ENCODE results near the gene ARHGEF5. TPM values are rescaled to one million over a fixed set of nuclear protein-coding genes. Genes with fewer than 3 reads are reported as not detected.
"Not testable (repeated sequence)": the region's sequence is repeated elsewhere in the genome, so short reads cannot be mapped to it uniquely, and the experiment has no call there.

ARHGEF5 gene
- 22.6 and 25.1 TPM in 2 replicates for total RNA-seq

GRCh38 chr7:144355176-144355822, at the start of gene ARHGEF5:
ARHGEF5 (plus strand) TSS chr7:144355402; CDS start chr7:144362670, 7,268 bp downstream.
- not testable (repeated sequence) for H3K27me3 ChIP-seq (ENCODE audit: control insufficient read depth, insufficient read depth, low read length); H3K36me3 ChIP-seq (ENCODE audit: control insufficient read depth, insufficient read depth, low read length); DNase-seq (ENCODE audit: low read depth)
- peak within 1 kb of the TSS; percentile 22 for H3K4me3 ChIP-seq (ENCODE audit: low read depth, low read length)

- not testable (repeated sequence) for DNase-seq (ENCODE audit: low read depth)
Observed at GRCh38 chr7:144309702-144310101, 45.5 kb upstream of the ARHGEF5 start.

GRCh38 chr7:144311218-144311617, 44.0 kb upstream of the ARHGEF5 start:
- not testable (repeated sequence) for H3K4me3 ChIP-seq (ENCODE audit: low read depth, low read length); H3K27me3 ChIP-seq (ENCODE audit: control insufficient read depth, insufficient read depth, low read length); H3K36me3 ChIP-seq (ENCODE audit: control insufficient read depth, insufficient read depth, low read length); DNase-seq (ENCODE audit: low read depth)

More at GRCh38 chr7:144309702-144310101, 45.5 kb upstream of the ARHGEF5 start:
- H3K36me3 ChIP-seq (ENCODE audit: control insufficient read depth, insufficient read depth, low read length); H3K4me3 ChIP-seq (ENCODE audit: low read depth, low read length); H3K27me3 ChIP-seq (ENCODE audit: control insufficient read depth, insufficient read depth, low read length): not testable (repeated sequence)

GRCh38 chr7:144311872-144312469, 43.2 kb upstream of the ARHGEF5 start, which contains the start of gene OR2A1:
OR2A1 (plus strand) TSS chr7:144312419; CDS start chr7:144318125, 5,706 bp downstream.
- not testable (repeated sequence) for H3K36me3 ChIP-seq (ENCODE audit: control insufficient read depth, insufficient read depth, low read length); DNase-seq (ENCODE audit: low read depth); H3K27me3 ChIP-seq (ENCODE audit: control insufficient read depth, insufficient read depth, low read length); H3K4me3 ChIP-seq (ENCODE audit: low read depth, low read length)

GRCh38 chr7:144317537-144317936, 37.7 kb upstream of the ARHGEF5 start:
- DNase-seq (ENCODE audit: low read depth); H3K4me3 ChIP-seq (ENCODE audit: low read depth, low read length); H3K36me3 ChIP-seq (ENCODE audit: control insufficient read depth, insufficient read depth, low read length); H3K27me3 ChIP-seq (ENCODE audit: control insufficient read depth, insufficient read depth, low read length): not testable (repeated sequence)

GRCh38 chr7:144319547-144319946, 35.7 kb upstream of the ARHGEF5 start:
- not testable (repeated sequence) for H3K27me3 ChIP-seq (ENCODE audit: control insufficient read depth, insufficient read depth, low read length); H3K36me3 ChIP-seq (ENCODE audit: control insufficient read depth, insufficient read depth, low read length); H3K4me3 ChIP-seq (ENCODE audit: low read depth, low read length); DNase-seq (ENCODE audit: low read depth)

- not testable (repeated sequence) for H3K27me3 ChIP-seq (ENCODE audit: control insufficient read depth, insufficient read depth, low read length); H3K36me3 ChIP-seq (ENCODE audit: control insufficient read depth, insufficient read depth, low read length); DNase-seq (ENCODE audit: low read depth); H3K4me3 ChIP-seq (ENCODE audit: low read depth, low read length)
Observed at GRCh38 chr7:144321677-144322206, 33.5 kb upstream of the ARHGEF5 start.

- not testable (repeated sequence) for H3K4me3 ChIP-seq (ENCODE audit: low read depth, low read length)
Observed at GRCh38 chr7:144323359-144323758, 31.8 kb upstream of the ARHGEF5 start.

GRCh38 chr7:144325868-144326267, 29.3 kb upstream of the ARHGEF5 start:
- H3K4me3 ChIP-seq (ENCODE audit: low read depth, low read length); H3K36me3 ChIP-seq (ENCODE audit: control insufficient read depth, insufficient read depth, low read length); DNase-seq (ENCODE audit: low read depth); H3K27me3 ChIP-seq (ENCODE audit: control insufficient read depth, insufficient read depth, low read length): not testable (repeated sequence)

More at GRCh38 chr7:144323359-144323758, 31.8 kb upstream of the ARHGEF5 start:
- not testable (repeated sequence) for H3K36me3 ChIP-seq (ENCODE audit: control insufficient read depth, insufficient read depth, low read length); H3K27me3 ChIP-seq (ENCODE audit: control insufficient read depth, insufficient read depth, low read length); DNase-seq (ENCODE audit: low read depth)

- H3K27me3 ChIP-seq (ENCODE audit: control insufficient read depth, insufficient read depth, low read length); H3K36me3 ChIP-seq (ENCODE audit: control insufficient read depth, insufficient read depth, low read length); DNase-seq (ENCODE audit: low read depth); H3K4me3 ChIP-seq (ENCODE audit: low read depth, low read length): not testable (repeated sequence)
Observed at GRCh38 chr7:144330044-144330443, 25.2 kb upstream of the ARHGEF5 start.

GRCh38 chr7:144331221-144331995, 23.8 kb upstream of the ARHGEF5 start:
- not testable (repeated sequence) for H3K4me3 ChIP-seq (ENCODE audit: low read depth, low read length); H3K27me3 ChIP-seq (ENCODE audit: control insufficient read depth, insufficient read depth, low read length); DNase-seq (ENCODE audit: low read depth); H3K36me3 ChIP-seq (ENCODE audit: control insufficient read depth, insufficient read depth, low read length)

- not testable (repeated sequence) for DNase-seq (ENCODE audit: low read depth); H3K27me3 ChIP-seq (ENCODE audit: control insufficient read depth, insufficient read depth, low read length); H3K4me3 ChIP-seq (ENCODE audit: low read depth, low read length); H3K36me3 ChIP-seq (ENCODE audit: control insufficient read depth, insufficient read depth, low read length)
Observed at GRCh38 chr7:144331996-144332288, 23.3 kb upstream of the ARHGEF5 start.

- H3K36me3 ChIP-seq (ENCODE audit: control insufficient read depth, insufficient read depth, low read length); DNase-seq (ENCODE audit: low read depth); H3K27me3 ChIP-seq (ENCODE audit: control insufficient read depth, insufficient read depth, low read length); H3K4me3 ChIP-seq (ENCODE audit: low read depth, low read length): not testable (repeated sequence)
Observed at GRCh38 chr7:144348625-144349024, 6.6 kb upstream of the ARHGEF5 start.

- H3K27me3 ChIP-seq (ENCODE audit: control insufficient read depth, insufficient read depth, low read length); H3K36me3 ChIP-seq (ENCODE audit: control insufficient read depth, insufficient read depth, low read length); H3K4me3 ChIP-seq (ENCODE audit: low read depth, low read length); DNase-seq (ENCODE audit: low read depth): not testable (repeated sequence)
Observed at GRCh38 chr7:144351667-144352066, 3.5 kb upstream of the ARHGEF5 start.

- not testable (repeated sequence) for H3K36me3 ChIP-seq (ENCODE audit: control insufficient read depth, insufficient read depth, low read length); DNase-seq (ENCODE audit: low read depth); H3K4me3 ChIP-seq (ENCODE audit: low read depth, low read length); H3K27me3 ChIP-seq (ENCODE audit: control insufficient read depth, insufficient read depth, low read length)
Observed at GRCh38 chr7:144356185-144356584, 983 bp downstream of the ARHGEF5 start.
